GM18907 (cell line): ENCODE results near the gene NDNF.

Experiments used
- ATAC-seq: cut with Tn5 transposase; IDR thresholded peaks from one replicate; pipeline ENCODE4 v1.9.1; 2021; ENCODE audit warnings: mild to moderate bottlenecking, moderate library complexity; ENCODE audit not compliant: unreplicated experiment

Gene NDNF, protein sequence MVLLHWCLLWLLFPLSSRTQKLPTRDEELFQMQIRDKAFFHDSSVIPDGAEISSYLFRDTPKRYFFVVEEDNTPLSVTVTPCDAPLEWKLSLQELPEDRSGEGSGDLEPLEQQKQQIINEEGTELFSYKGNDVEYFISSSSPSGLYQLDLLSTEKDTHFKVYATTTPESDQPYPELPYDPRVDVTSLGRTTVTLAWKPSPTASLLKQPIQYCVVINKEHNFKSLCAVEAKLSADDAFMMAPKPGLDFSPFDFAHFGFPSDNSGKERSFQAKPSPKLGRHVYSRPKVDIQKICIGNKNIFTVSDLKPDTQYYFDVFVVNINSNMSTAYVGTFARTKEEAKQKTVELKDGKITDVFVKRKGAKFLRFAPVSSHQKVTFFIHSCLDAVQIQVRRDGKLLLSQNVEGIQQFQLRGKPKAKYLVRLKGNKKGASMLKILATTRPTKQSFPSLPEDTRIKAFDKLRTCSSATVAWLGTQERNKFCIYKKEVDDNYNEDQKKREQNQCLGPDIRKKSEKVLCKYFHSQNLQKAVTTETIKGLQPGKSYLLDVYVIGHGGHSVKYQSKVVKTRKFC

GRCh38 chr4:121072224-121073003 lies at the start of gene NDNF:
NDNF (minus strand) TSS chr4:121072535; CDS start chr4:121045837, 26,698 bp downstream.
- ATAC-seq: no peak

- no peak for ATAC-seq
These were observed 47.4 kb upstream of the NDNF start for GRCh38 chr4:121119715-121120114.

DNA sequence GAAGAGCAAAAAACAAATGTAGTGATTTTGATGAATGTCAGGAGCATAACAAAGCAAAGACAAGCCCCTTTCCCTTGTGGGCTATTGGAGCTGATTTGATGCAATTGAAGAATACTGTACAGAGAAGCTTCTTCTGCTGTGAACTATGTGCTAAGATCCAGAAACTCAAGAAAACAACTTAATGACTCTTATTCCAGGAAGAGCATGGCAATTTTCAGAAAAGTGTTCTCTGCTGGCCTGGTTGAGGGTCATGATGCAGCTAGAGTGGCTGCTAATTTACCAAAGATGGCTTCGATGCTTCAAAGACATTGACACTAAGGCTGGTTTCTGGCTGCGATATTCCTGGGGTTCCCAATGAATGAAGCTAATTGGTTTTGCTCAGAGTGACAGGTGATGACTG lies 46.0 kb upstream of the NDNF start:
- ATAC-seq: no peak

GRCh38 chr4:121114756-121115155 lies 42.4 kb upstream of the NDNF start:
- ATAC-seq: no peak

DNA sequence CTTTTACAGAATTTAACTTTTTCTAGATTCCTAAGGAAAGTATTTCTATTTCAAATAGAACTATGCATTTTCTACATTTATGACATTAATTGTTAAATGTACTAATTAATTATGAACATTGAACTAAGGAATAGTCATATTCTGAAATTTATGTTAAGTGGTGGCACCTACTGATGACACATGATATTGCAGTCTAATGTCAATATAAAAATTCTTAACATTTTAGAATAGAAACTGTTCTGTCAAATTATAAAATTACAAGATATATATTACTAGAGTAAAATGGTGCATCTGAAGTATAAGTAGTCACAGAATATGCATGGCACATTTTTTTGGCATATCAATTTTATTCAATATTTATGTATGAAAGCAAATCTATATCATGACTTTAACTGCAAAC lies 40.2 kb upstream of the NDNF start:
- no peak for ATAC-seq

DNA sequence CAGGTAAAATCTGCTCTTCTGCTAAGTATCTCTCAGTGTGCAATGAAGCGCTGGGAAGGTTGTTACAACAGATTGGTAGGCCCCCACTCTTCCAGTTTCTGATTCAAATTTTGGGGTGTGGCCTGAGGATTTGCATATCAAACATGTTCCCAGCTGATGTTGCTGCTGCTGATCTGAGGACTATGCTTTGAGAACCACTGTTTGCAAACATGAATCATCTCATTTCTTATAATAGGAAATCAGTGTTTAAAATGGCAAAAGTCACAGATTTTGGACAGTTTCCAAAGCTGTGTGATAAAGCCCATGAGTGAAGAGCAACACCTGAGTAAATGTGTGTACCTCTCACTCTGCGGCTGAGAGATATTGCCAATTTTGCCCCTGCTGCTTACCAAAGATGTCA lies 36.2 kb upstream of the NDNF start:
- ATAC-seq: no peak

- no peak for ATAC-seq
These were observed 35.2 kb upstream of the NDNF start for GRCh38 chr4:121107507-121107906.

GRCh38 chr4:121100093-121100775 lies 27.9 kb upstream of the NDNF start:
- ATAC-seq: no peak

- ATAC-seq: no peak
These were observed 25.9 kb upstream of the NDNF start for GRCh38 chr4:121098266-121098665.

- no peak for ATAC-seq
These were observed 24.3 kb upstream of the NDNF start for GRCh38 chr4:121096629-121097028.

- no peak for ATAC-seq
These were observed 23.9 kb upstream of the NDNF start for GRCh38 chr4:121096191-121096590.

DNA sequence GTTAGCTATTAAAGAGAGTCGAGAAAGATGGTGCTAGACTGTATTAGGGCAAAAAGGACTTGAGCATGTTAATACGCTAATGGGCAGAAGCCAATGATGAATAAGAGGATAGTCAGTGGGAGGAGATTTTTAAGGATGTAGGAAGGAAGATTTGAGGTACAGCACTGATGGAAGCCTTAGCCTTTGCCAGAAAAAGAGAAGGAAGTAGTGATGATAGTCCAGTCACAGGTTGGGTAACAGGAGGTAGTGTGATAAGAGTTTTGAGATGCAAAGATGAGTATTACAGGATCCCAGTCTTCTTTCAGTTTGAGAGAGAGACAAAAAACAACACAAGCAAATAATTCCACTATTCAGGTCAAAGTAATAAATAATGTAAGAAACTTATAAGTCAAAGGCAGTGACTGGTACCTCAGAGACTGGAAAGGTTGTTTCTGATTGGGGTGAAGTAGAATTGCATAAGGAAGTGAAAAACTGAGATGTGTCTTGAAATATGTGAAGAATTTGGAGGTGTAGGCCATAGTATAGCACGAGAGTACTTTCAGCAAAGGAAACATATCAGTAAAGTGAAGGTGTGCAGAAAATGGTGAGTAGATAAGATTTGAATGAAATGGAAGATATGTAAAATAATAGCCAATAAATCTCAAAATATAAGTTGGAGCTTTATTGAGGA lies 22.1 kb upstream of the NDNF start:
- no peak for ATAC-seq

- no peak for ATAC-seq
These were observed 20.9 kb upstream of the NDNF start for GRCh38 chr4:121093261-121093660.

GRCh38 chr4:121091941-121092340 lies 19.6 kb upstream of the NDNF start:
- no peak for ATAC-seq

GRCh38 chr4:121088867-121089266 lies 16.5 kb upstream of the NDNF start:
- ATAC-seq: no peak

GRCh38 chr4:121079376-121079775 lies 7.0 kb upstream of the NDNF start:
- no peak for ATAC-seq

- no peak for ATAC-seq
These were observed 5.2 kb upstream of the NDNF start for GRCh38 chr4:121077496-121077895.

- ATAC-seq: no peak
These were observed 4.1 kb upstream of the NDNF start for GRCh38 chr4:121076416-121076815.

DNA sequence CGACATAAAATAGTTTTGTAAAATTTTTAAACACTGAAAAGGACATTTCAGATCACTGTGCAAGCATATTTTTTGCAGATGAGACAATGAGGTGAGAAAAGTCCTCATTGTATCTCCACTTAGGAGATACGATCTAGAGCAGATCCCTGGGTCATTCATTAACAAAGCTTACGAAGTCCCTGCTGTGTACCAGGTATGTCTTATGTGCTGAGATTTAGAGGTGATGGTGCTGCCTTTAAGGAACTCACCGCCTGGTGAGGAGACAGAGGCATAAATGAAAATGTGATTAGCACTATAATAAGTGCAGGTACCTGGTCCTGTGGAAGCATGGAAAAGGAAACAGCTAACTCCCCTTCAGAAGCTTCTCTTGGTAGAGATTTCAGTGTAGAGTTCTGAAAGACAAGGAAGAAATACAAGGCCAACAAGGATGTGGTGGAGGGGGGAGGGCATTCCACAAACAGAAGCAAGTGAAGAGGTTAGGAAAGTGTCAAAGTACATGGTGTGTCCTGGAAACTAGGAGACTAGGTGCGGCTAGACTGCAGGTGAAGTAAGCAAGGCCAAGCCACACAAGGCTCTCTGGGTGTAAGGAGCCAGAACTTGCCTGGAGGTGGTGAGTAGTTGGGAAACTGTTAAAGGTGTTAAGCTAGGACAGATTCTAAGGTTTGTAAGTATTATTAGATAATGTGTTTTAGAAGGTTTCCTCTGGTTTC lies 1.5 kb upstream of the NDNF start:
- no peak for ATAC-seq

DNA sequence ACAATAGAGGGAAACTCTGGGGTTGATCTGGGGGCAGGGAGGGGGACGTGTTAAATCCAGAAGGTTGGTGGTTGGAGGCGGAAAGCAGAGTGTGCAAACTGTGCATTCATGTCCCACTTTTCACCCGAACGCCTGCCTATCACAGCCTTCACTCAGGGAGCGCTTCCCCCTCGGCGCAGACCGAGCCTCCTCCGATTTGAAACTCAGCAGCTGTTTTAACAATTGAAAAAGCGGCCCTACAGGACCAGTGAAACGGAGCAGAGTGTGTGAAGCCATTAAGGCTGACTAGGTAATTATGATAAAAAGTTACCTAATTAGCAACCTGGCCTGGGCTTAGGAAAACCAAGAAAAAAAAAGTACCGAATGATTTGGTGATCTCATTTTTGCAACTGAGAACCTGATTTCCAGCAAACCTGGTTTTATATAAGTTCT lies 685 bp upstream of the NDNF start:
- no peak for ATAC-seq
